GM23338 (cell line): ENCODE results near the gene OSGIN1. TPM values are rescaled to one million over a fixed set of nuclear protein-coding genes. Genes with fewer than 3 reads are reported as not detected.

Experiments
- ATAC-seq: fragments of 200-7000 bp; cut with Tn5 transposase; 3 replicates; pipeline ENCODE4 v1.9.1; 2020
- DNase-seq: peaks from one replicate; pipeline ENCODE4 v3.0.0-alpha.2; 2015; ENCODE audit warnings: low spot score
- H2AFZ ChIP-seq: fragments of 200-600 bp; sonication (generic); 2 replicates; pipeline ENCODE4 v1.8.0; 2016; ENCODE audit warnings: antibody characterized with exemption, mild to moderate bottlenecking, moderate library complexity
- H3F3A ChIP-seq: fragments of 200-600 bp; sonication (generic); replicated peaks from 2 replicates; pipeline ENCODE4 v1.8.0; 2017; ENCODE audit warnings: antibody characterized with exemption, mixed run types, low read depth
- H3K27ac ChIP-seq: fragments of 200-600 bp; sonication (generic); 2 replicates; pipeline ENCODE4 v1.6.1; 2016; ENCODE audit warnings: low read depth
- H3K27me3 ChIP-seq: fragments of 200-600 bp; sonication (generic); 2 replicates; pipeline ENCODE4 v1.8.0; 2016; ENCODE audit warnings: mild to moderate bottlenecking, mixed run types, moderate library complexity; ENCODE audit not compliant: insufficient read depth
- H3K36me3 ChIP-seq: fragments of 200-600 bp; sonication (generic); 2 replicates; pipeline ENCODE4 v1.8.0; 2016; ENCODE audit warnings: mild to moderate bottlenecking; ENCODE audit not compliant: insufficient read depth
- H3K4me1 ChIP-seq: fragments of 200-600 bp; sonication (generic); 2 replicates; pipeline ENCODE4 v1.8.0; 2016; ENCODE audit warnings: mild to moderate bottlenecking, moderate library complexity; ENCODE audit not compliant: insufficient read depth
- H3K4me2 ChIP-seq: fragments of 200-600 bp; sonication (generic); 2 replicates; pipeline ENCODE4 v1.7.1; 2017; ENCODE audit warnings: mixed run types
- H3K4me3 ChIP-seq: fragments of 200-600 bp; sonication (generic); 2 replicates; pipeline ENCODE4 v1.6.1; 2016; ENCODE audit warnings: mixed run types
- H3K79me2 ChIP-seq: fragments of 200-600 bp; sonication (generic); replicated peaks from 2 replicates; pipeline ENCODE4 v1.8.0; 2017; ENCODE audit warnings: mild to moderate bottlenecking; ENCODE audit not compliant: insufficient read depth
- H3K9me2 ChIP-seq: fragments of 200-600 bp; sonication (generic); 2 replicates; pipeline ENCODE4 v1.8.0; 2017; ENCODE audit not compliant: insufficient read depth
- H4K20me1 ChIP-seq: fragments of 200-600 bp; sonication (generic); replicated peaks from 2 replicates; pipeline ENCODE4 v1.8.0; 2017; ENCODE audit warnings: mild to moderate bottlenecking; ENCODE audit not compliant: insufficient read depth
- H3K27ac Mint-ChIP-seq: 2 replicates; pipeline ENCODE4 v1.8.0; 2020; ENCODE audit warnings: inconsistent platforms, mild to moderate bottlenecking, moderate library complexity, mixed read lengths
- H3K27me3 Mint-ChIP-seq: 3 replicates; pipeline ENCODE4 v1.8.0; 2022; ENCODE audit warnings: low read depth, mild to moderate bottlenecking, moderate library complexity, mixed read lengths, inconsistent platforms; ENCODE audit not compliant: insufficient read depth, poor library complexity
- H3K36me3 Mint-ChIP-seq: 3 replicates; pipeline ENCODE4 v1.8.0; 2021; ENCODE audit warnings: low read depth, mild to moderate bottlenecking, inconsistent platforms, moderate library complexity, mixed read lengths
- H3K4me1 Mint-ChIP-seq: 3 replicates; pipeline ENCODE4 v1.8.0; 2020; ENCODE audit warnings: mild to moderate bottlenecking, inconsistent platforms, mixed read lengths
- H3K4me3 Mint-ChIP-seq: 3 replicates; pipeline ENCODE4 v1.8.0; 2021; ENCODE audit warnings: moderate library complexity, mild to moderate bottlenecking, inconsistent platforms, mixed read lengths
- H3K9me3 Mint-ChIP-seq: 3 replicates; pipeline ENCODE4 v1.8.0; 2020; ENCODE audit warnings: moderate library complexity, mild to moderate bottlenecking, inconsistent platforms, mixed read lengths
- EZH2 ChIP-seq: fragments of 200-600 bp; sonication (generic); IDR thresholded peaks from one replicate; pipeline ENCODE4 v1.8.0; 2017; ENCODE audit warnings: antibody characterized with exemption, mild to moderate bottlenecking, low read depth; ENCODE audit not compliant: unreplicated experiment
- EZH2phosphoT487 ChIP-seq: fragments of 200-600 bp; sonication (generic); IDR thresholded peaks from one replicate; pipeline ENCODE4 v1.8.1; 2018; ENCODE audit warnings: antibody characterized with exemption; ENCODE audit not compliant: unreplicated experiment
- JUNB ChIP-seq: IDR thresholded peaks from one replicate; pipeline ENCODE4 v1.6.1; 2016; ENCODE audit warnings: antibody characterized with exemption; ENCODE audit not compliant: unreplicated experiment
- ZNF114 ChIP-seq: fragments of 250-450 bp; sonication (Bioruptor Pico); IDR thresholded peaks from 2 replicates; pipeline ENCODE4 v1.5.0; 2020; ENCODE audit warnings: mild to moderate bottlenecking, moderate library complexity
- polyA plus RNA-seq: library from polyadenylated mRNA; unstranded; fragments of >200 nt; fragmentation: Nextera tagmentation; extraction: Ambion mirVana; gene quantifications from 2 replicates; pipeline ENCODE4 v1.2.1, GENCODE V29; 2016
- total RNA-seq: library from RNA; depleted of rRNA; stranded (reverse); fragments of >200 nt; shearing (Covaris generic); gene quantifications from 2 replicates; pipeline ENCODE4 v1.2.3, GENCODE V29; 2014
- TF ChIP-seq, protein P1 (sequence below): IDR thresholded peaks from one replicate; pipeline ENCODE4 v1.6.1; 2018; ENCODE audit warnings: antibody characterized with exemption; ENCODE audit not compliant: unreplicated experiment
- TF ChIP-seq, protein P2 (sequence below), 2 experiments: fragments of 200-600 bp in 1 of 2; sonication (generic) in 1 of 2; conservative IDR thresholded peaks; 2 replicates each; pipeline versions ENCODE4 v1.5.1 to v1.6.1; 2016 to 2017; ENCODE audit warnings: antibody characterized with exemption in 2 of 2, low read depth in 2 of 2, mild to moderate bottlenecking in 2 of 2, moderate library complexity in 1 of 2
- TF ChIP-seq, protein P3 (sequence below): fragments of 250-450 bp; sonication (Bioruptor Pico); IDR thresholded peaks from 2 replicates; pipeline ENCODE4 v1.5.0; 2020; ENCODE audit warnings: mild to moderate bottlenecking, moderate library complexity
- TF ChIP-seq, protein P4 (sequence below): IDR thresholded peaks from 2 replicates; pipeline ENCODE4 v1.6.1; 2016; ENCODE audit warnings: antibody characterized with exemption

Gene OSGIN1
- total and polyA plus RNA-seq, 2 experiments from 2014 or later = 0.32 to 1.6 TPM

DNA sequence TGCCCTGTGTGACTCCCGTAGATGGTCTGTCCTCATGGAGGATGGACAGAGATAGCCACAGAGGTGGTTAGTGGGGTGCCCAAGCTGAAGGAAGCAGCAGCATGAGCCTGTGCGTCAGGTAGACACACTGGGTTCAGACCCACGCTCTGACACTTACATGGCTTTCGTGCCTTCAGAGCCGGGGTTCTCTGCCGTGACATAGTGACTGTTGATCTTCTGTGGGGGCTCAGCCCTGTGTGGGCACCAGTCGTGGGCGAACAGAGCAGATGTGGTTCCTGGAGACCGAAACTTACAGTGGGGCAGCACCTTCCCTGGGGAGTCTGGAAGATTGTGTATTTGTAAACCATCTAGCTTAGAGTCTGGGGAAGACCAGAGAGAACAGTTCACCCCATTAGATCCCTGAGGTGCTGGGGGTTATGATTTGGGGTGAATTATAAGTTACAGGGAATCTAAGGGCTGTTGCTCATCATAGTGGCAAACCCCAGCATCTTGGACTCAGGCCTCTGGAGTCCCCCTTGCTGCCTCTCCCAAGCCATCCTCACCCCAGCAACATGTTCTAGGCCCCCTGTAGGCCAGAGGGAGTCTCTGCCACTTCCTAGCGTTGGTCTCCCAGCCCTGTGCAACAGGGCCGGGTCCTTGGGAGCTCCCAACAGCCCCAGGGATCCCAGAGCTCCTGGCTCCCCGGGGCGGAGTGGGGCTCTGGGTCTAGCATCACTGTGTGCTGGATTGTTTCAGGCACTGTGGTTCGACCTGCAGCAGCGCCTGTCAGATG is 43.6 kb downstream of the OSGIN1 start:
- TF ChIP-seq, protein P1, sequence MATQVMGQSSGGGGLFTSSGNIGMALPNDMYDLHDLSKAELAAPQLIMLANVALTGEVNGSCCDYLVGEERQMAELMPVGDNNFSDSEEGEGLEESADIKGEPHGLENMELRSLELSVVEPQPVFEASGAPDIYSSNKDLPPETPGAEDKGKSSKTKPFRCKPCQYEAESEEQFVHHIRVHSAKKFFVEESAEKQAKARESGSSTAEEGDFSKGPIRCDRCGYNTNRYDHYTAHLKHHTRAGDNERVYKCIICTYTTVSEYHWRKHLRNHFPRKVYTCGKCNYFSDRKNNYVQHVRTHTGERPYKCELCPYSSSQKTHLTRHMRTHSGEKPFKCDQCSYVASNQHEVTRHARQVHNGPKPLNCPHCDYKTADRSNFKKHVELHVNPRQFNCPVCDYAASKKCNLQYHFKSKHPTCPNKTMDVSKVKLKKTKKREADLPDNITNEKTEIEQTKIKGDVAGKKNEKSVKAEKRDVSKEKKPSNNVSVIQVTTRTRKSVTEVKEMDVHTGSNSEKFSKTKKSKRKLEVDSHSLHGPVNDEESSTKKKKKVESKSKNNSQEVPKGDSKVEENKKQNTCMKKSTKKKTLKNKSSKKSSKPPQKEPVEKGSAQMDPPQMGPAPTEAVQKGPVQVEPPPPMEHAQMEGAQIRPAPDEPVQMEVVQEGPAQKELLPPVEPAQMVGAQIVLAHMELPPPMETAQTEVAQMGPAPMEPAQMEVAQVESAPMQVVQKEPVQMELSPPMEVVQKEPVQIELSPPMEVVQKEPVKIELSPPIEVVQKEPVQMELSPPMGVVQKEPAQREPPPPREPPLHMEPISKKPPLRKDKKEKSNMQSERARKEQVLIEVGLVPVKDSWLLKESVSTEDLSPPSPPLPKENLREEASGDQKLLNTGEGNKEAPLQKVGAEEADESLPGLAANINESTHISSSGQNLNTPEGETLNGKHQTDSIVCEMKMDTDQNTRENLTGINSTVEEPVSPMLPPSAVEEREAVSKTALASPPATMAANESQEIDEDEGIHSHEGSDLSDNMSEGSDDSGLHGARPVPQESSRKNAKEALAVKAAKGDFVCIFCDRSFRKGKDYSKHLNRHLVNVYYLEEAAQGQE = no peak
- TF ChIP-seq, protein P2, sequence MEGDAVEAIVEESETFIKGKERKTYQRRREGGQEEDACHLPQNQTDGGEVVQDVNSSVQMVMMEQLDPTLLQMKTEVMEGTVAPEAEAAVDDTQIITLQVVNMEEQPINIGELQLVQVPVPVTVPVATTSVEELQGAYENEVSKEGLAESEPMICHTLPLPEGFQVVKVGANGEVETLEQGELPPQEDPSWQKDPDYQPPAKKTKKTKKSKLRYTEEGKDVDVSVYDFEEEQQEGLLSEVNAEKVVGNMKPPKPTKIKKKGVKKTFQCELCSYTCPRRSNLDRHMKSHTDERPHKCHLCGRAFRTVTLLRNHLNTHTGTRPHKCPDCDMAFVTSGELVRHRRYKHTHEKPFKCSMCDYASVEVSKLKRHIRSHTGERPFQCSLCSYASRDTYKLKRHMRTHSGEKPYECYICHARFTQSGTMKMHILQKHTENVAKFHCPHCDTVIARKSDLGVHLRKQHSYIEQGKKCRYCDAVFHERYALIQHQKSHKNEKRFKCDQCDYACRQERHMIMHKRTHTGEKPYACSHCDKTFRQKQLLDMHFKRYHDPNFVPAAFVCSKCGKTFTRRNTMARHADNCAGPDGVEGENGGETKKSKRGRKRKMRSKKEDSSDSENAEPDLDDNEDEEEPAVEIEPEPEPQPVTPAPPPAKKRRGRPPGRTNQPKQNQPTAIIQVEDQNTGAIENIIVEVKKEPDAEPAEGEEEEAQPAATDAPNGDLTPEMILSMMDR (conservative IDR thresholded peaks at IDR 0.05; ENCODE audit: low read depth in 2 of 2) = peak; percentile 16 to 26; a peak in 2 of 4 replicates
- H3F3A ChIP-seq = no peaks in the 10 kb centered on the region
- Mint-ChIP-seq H3K4me1 (peaks cover 18% of the 10 kb centered on the region), H3K27ac (no peak overlapping the region), H3K4me3 (no peak overlapping the region), H3K9me3 (no peaks in the 10 kb centered on the region), H3K27me3 (peaks cover 15% of the 10 kb centered on the region), H3K36me3 (no peaks in the 10 kb centered on the region)
- H3K79me2 ChIP-seq = no peaks in the 10 kb centered on the region
- H3K9me2 ChIP-seq = no peaks in the 10 kb centered on the region
- peak; percentile 29 for ATAC-seq
- peaks cover 3% of the 10 kb centered on the region; the same call in 1 of the 2 replicates for H3K4me1 ChIP-seq
- H3K36me3 ChIP-seq = no peaks in the 10 kb centered on the region
- DNase-seq = peak; percentile 39
- no peak overlapping the region for H3K4me2 ChIP-seq
- no peak overlapping the region for H3K4me3 ChIP-seq
- H3K27me3 ChIP-seq = no peaks in the 10 kb centered on the region
- H3K27ac ChIP-seq = no peak overlapping the region
- no peaks in the 10 kb centered on the region for H4K20me1 ChIP-seq
- H2AFZ ChIP-seq = no peak overlapping the region

DNA sequence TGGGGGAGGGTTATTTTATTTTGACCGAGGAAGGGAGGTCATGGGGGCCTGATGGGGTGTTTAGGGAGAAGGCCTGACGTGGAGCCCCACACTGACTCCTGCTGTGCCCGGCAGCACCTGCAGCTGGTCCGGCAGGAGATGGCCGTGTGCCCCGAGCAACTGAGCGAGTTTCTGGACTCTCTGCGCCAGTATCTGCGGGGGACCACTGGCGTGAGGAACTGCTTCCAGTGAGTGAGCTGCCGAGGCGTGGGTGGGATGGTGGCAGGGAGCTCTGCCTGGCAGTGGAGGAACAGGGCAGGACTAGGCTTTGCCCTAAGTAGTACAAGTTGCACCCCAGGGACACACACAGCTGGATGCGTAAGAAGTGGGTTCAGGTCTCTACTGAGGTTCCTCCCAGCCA is 45.1 kb downstream of the OSGIN1 start:
- Mint-ChIP-seq H3K4me1 (peaks cover 12% of the 10 kb centered on the region), H3K27me3 (peaks cover 14% of the 10 kb centered on the region), H3K9me3 (no peaks in the 10 kb centered on the region), H3K27ac (no peak overlapping the region), H3K36me3 (no peaks in the 10 kb centered on the region), H3K4me3 (no peak overlapping the region)
- Histone ChIP-seq H2AFZ (no peak overlapping the region), H3F3A (no peaks in the 10 kb centered on the region), H3K4me1 (peaks cover 3% of the 10 kb centered on the region; the same call in 1 of the 2 replicates), H3K27me3 (no peaks in the 10 kb centered on the region), H3K9me2 (no peaks in the 10 kb centered on the region), H3K4me3 (no peak overlapping the region), H3K36me3 (no peaks in the 10 kb centered on the region), H3K79me2 (no peaks in the 10 kb centered on the region), H3K27ac (no peak overlapping the region), H3K4me2 (no peak overlapping the region), H4K20me1 (no peaks in the 10 kb centered on the region)
- DNase-seq = no peak
- ATAC-seq = no peak
- TF ChIP-seq ZNF114 (CRISPR knock-in tag) (no peak), EZH2phosphoT487 (no peak), EZH2 (no peak), JUNB (no peak)
- TF ChIP-seq, protein P3, sequence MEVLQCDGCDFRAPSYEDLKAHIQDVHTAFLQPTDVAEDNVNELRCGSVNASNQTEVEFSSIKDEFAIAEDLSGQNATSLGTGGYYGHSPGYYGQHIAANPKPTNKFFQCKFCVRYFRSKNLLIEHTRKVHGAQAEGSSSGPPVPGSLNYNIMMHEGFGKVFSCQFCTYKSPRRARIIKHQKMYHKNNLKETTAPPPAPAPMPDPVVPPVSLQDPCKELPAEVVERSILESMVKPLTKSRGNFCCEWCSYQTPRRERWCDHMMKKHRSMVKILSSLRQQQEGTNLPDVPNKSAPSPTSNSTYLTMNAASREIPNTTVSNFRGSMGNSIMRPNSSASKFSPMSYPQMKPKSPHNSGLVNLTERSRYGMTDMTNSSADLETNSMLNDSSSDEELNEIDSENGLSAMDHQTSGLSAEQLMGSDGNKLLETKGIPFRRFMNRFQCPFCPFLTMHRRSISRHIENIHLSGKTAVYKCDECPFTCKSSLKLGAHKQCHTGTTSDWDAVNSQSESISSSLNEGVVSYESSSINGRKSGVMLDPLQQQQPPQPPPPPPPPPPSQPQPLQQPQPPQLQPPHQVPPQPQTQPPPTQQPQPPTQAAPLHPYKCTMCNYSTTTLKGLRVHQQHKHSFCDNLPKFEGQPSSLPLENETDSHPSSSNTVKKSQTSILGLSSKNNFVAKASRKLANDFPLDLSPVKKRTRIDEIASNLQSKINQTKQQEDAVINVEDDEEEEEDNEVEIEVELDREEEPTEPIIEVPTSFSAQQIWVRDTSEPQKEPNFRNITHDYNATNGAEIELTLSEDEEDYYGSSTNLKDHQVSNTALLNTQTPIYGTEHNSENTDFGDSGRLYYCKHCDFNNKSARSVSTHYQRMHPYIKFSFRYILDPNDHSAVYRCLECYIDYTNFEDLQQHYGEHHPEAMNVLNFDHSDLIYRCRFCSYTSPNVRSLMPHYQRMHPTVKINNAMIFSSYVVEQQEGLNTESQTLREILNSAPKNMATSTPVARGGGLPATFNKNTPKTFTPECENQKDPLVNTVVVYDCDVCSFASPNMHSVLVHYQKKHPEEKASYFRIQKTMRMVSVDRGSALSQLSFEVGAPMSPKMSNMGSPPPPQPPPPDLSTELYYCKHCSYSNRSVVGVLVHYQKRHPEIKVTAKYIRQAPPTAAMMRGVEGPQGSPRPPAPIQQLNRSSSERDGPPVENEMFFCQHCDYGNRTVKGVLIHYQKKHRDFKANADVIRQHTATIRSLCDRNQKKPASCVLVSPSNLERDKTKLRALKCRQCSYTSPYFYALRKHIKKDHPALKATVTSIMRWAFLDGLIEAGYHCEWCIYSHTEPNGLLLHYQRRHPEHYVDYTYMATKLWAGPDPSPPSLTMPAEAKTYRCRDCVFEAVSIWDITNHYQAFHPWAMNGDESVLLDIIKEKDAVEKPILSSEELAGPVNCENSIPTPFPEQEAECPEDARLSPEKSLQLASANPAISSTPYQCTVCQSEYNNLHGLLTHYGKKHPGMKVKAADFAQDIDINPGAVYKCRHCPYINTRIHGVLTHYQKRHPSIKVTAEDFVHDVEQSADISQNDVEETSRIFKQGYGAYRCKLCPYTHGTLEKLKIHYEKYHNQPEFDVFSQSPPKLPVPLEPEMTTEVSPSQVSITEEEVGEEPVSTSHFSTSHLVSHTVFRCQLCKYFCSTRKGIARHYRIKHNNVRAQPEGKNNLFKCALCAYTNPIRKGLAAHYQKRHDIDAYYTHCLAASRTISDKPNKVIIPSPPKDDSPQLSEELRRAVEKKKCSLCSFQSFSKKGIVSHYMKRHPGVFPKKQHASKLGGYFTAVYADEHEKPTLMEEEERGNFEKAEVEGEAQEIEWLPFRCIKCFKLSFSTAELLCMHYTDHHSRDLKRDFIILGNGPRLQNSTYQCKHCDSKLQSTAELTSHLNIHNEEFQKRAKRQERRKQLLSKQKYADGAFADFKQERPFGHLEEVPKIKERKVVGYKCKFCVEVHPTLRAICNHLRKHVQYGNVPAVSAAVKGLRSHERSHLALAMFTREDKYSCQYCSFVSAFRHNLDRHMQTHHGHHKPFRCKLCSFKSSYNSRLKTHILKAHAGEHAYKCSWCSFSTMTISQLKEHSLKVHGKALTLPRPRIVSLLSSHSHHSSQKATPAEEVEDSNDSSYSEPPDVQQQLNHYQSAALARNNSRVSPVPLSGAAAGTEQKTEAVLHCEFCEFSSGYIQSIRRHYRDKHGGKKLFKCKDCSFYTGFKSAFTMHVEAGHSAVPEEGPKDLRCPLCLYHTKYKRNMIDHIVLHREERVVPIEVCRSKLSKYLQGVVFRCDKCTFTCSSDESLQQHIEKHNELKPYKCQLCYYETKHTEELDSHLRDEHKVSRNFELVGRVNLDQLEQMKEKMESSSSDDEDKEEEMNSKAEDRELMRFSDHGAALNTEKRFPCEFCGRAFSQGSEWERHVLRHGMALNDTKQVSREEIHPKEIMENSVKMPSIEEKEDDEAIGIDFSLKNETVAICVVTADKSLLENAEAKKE (CRISPR knock-in tag) = no peak
- TF ChIP-seq, protein P4, sequence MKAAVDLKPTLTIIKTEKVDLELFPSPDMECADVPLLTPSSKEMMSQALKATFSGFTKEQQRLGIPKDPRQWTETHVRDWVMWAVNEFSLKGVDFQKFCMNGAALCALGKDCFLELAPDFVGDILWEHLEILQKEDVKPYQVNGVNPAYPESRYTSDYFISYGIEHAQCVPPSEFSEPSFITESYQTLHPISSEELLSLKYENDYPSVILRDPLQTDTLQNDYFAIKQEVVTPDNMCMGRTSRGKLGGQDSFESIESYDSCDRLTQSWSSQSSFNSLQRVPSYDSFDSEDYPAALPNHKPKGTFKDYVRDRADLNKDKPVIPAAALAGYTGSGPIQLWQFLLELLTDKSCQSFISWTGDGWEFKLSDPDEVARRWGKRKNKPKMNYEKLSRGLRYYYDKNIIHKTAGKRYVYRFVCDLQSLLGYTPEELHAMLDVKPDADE = no peak
